ENCODE data around the gene CCDC69.

The CCDC69 gene

GRCh38 chr5:151251621-151252020 lies 27.7 kb upstream of the CCDC69 start:
- no peak for TF ChIP-seq CTCF (IDR thresholded peaks at IDR 0.05)

- no peak for TF ChIP-seq CTCF (IDR thresholded peaks at IDR 0.05)
Measured at GRCh38 chr5:151251001-151251551, 27.2 kb upstream of the CCDC69 start.

- no peak for TF ChIP-seq CTCF (IDR thresholded peaks at IDR 0.05)
Measured at GRCh38 chr5:151250346-151251000, 26.6 kb upstream of the CCDC69 start.

- no peak for TF ChIP-seq CTCF (IDR thresholded peaks at IDR 0.05)
Measured at GRCh38 chr5:151249281-151249680, 25.4 kb upstream of the CCDC69 start.

- no peak for TF ChIP-seq CTCF (IDR thresholded peaks at IDR 0.05)
Measured at GRCh38 chr5:151248651-151249050, 24.8 kb upstream of the CCDC69 start.

GRCh38 chr5:151245680-151246219 lies 21.9 kb upstream of the CCDC69 start:
- no peak for TF ChIP-seq CTCF (IDR thresholded peaks at IDR 0.05)

- TF ChIP-seq CTCF (IDR thresholded peaks at IDR 0.05) = no peak
Measured at GRCh38 chr5:151244206-151244605, 20.3 kb upstream of the CCDC69 start.
